Activated CD8-positive, alpha-beta memory T cell treated with anti-CD3 and anti-CD28 coated beads for 1 hour (primary cell): ENCODE data around the gene PARD3.
"Not testable (repeated sequence)": the region's sequence is repeated elsewhere in the genome, so short reads cannot be mapped to it uniquely, and the experiment has no call there.

Experiments
- DNase-seq, 2 donors: peaks; one replicate each; pipeline ENCODE4 v3.0.0-alpha.2; 2020; ENCODE audit warnings: low read depth in 1 of 2; ENCODE audit errors: extremely low read depth in 1 of 2

The PARD3 gene

DNA sequence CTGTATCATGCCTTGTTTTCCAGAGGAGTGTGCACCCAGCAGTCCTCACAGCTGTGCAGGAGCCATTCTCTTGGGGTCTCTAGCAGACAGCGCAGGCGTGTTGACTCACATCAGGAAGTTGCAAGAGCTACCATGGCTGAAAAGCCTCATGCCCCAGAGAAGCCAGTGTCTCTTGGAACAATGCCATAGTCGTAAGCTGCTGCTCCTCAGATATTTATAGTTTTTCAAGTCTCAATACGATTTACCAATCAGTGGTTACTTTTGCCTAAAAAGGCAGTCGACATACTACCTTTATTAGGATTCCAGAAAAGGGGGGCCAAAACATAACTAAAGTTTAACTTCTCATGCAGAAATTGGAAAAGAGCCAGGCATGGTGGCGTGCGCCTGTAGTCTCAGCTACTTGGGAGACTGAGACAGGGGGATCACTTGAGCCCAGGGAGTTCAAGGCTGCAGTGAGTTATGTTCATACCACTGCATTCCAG lies 407.7 kb downstream of the PARD3 start:
- no peak for DNase-seq

DNA sequence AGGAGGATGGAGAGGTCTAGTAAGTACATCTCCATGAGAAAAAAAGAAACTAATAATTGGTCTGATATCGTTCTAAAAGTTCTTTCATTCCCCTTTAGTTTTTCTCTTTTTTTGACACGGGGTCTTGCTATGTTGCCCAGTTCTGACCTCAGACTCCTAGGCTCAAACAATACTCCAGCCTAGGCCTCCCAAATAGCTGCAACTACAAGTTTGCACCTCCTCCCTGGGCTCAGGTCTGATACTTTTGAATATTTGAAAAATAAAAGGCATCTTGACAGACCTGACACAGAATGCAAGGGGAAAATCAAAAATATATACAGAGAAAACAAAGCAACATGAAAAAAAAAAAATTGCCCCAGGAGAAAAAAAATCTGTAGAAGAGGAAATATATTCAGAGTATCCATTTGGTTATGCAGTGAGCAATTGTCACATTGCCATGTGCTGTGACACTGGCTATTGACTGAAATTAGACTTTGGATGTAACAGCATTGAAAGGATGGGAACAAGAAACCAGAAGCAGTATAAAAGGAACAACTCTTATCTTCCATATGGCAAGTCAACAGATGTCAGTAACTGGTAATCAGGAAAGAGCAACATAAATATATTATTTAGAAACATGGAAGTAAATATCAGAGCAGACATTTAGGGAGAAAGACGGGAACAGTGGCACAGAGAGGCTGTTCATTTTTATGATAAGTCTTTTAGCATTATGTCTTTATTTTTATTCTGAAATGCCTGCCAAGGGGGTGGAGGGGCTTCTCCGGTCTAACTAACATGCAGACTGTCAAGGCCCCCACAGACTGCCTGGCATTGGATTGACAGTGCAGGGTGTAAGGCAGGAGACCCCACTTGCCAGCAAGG lies 408.4 kb downstream of the PARD3 start:
- no peak for DNase-seq

- DNase-seq: no peak
Measured at GRCh38 chr10:34405611-34406462, 409.3 kb downstream of the PARD3 start.

DNA sequence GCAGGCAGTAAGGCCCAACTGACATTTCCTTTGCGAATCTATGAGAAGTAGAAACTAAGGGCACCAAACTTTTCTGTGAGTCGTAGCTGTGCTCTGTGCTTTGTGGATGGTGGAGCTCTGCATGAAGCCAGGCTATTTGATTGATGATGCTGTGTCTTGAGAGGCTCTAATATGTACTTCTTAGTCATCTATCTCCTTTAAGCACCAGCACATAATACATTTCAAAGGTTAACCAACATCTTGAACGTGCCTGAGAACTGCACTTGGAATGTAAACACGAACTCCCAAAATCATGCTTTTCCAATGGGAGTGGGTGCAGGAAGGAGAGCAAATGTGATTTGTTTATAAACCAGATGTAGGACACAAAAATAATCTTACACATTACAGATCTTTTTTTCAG lies 411.6 kb downstream of the PARD3 start:
- DNase-seq: no peak

GRCh38 chr10:34400075-34400474 lies 415.0 kb downstream of the PARD3 start:
- no peak for DNase-seq

DNA sequence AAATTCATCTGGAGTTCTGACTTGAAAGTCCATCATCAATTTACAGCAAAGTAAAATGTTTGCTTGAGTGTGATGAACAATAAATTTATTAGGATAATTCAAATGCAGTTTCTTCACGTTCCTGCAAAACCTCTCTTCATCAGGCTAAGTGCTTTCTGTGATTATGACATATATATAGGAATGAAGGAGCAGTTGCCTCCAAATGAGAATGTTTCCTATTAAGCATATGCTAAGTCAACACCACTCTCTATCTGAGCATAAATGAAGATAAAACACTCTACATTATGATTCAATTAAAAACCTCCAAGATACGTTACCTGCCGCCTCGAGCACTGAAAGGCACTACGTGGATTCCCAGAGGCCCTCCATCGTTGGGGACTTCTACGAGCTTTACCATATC lies 416.1 kb downstream of the PARD3 start:
- no peak for DNase-seq

DNA sequence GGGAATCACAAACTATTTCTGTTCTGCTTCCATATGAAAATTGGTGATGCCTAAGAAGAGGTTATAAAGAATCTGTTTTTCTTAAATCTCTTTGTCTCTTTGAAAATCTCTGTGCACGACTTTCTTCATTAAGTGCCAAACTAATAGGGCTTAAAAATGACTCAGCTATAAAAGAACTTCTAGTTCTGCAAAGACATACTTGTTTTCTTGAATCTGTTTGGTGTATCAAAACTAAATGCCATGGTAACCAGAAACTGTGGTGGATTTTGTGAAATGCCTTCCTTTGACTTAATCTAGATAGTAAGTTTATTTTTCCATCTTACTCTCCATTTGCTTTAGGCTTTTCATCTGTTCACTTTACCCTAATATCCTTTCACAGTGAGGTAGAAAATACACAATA lies 417.8 kb downstream of the PARD3 start:
- no peak for DNase-seq

- no peak for DNase-seq
Measured at GRCh38 chr10:34396663-34397062, 418.4 kb downstream of the PARD3 start.

DNA sequence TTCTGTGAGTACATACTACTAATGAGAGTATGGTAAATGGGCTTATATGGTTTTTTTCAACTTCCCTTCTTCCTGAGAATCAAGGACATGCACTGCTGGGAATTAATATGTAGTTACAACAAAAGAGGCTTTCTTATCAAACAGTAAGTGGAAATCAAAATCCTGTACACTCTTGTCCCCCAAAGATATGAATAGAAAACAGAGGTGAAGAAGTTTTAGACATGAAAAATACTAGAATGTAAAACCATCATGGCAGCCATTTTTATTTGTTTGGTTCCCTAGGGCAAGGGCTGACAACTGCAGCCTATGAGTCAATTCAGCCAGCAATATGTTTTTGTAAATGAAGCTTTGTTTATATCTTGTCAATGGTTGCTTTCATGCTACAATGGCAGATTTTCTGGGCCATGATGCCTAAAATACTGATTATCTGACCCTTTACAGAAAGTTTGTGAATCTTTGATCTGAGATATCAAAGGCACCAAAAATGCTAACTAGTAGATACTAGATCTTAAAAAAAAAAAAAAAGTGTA lies 422.4 kb downstream of the PARD3 start:
- no peak for DNase-seq

DNA sequence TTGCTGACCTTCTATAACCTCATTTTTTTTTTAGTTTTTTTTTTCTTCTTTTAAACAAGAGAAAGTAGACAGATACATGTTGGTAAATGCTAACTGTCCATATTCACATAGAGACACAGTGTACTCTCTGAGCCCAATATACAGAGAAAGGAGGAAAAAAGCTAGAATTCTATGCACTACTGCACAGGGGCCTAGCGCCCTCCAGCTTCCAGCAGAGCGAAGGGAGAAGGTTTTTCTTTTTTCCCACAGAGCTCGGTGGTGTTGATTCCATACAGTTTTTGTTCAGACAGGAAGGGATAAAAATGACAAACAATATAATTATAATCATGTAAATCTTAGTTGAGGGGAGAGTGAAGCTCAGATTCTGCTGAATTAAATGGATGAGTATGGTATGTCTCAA lies 423.9 kb downstream of the PARD3 start:
- DNase-seq: not testable (repeated sequence)

DNA sequence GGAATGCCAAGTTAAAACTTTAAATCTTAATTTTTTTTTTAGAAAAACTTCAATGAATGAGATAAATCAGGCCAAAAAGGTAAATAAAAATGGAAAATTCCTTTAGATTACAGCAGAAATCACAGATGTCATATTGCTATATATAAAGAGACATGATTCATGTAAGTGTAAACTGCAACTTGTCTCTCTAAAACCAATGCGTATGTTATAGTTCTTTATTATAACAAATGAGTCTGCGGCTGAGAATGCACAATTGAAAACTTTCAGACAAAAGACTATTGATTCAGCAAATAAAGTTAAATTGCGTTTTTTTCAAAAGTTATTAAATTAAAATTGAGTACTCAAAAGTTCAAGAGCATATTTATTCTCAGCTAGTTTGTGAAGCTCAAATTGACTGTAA lies 425.3 kb downstream of the PARD3 start:
- no peak for DNase-seq

DNA sequence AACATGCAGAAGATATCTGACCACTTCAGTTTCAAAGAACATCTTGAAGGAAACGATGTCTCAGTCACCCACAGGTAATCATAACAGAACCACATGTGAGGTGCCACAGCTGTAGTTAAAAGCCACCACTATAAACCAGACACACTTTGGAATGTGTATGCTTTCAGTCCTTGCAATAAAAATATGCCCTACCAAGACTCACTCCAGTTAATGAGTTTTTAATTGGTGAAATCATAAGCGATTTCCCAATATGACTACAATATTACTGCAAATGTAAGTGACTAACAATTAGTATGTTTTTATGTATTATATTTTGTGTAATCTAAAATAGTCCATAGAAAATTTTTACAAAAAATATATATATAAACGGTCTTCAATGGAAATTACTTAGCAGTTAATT lies 428.2 kb downstream of the PARD3 start:
- no peak for DNase-seq

- no peak for DNase-seq
Measured at GRCh38 chr10:34384372-34384771, 430.7 kb downstream of the PARD3 start.

GRCh38 chr10:34382626-34383025 lies 432.5 kb downstream of the PARD3 start:
- DNase-seq: no peak

DNA sequence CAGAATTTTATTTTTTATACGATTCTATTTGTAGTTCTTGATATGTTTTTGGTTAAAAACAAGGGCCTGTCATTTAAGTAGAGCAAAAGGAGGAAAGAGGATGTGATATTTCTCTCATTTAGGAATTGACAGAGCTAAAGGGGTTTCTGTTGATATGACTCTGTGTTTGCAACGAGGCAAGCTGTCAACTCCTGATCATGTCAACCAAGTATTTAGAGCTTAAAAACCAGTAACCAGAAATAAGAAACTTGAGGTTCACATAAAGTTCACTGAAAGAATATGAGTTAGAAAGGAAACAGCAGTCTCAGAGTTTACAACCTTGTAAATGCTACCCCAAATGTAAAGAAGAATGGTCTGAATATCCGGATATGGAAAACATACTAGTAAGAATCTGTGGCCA lies 434.2 kb downstream of the PARD3 start:
- no peak for DNase-seq

- no peak for DNase-seq
Measured at GRCh38 chr10:34378297-34378696, 436.8 kb downstream of the PARD3 start.

DNA sequence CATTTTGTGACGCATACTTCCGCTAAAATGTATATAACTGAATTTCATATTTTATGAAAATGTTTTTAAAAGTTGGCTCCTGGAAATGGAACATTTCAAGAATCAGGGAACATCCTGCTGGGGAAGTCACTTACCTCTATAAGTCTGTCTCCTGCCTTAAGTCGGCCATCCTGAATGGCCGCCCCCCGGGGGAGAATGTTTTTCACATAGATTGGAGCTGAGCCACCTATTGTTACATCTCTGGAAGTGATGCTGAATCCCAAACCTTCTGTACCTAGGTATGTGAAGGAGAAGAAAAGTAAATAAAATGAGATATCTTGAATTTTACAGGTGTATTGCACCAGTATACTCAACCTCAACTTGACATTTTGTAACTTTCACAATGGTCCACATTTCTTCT lies 437.3 kb downstream of the PARD3 start:
- no peak for DNase-seq

DNA sequence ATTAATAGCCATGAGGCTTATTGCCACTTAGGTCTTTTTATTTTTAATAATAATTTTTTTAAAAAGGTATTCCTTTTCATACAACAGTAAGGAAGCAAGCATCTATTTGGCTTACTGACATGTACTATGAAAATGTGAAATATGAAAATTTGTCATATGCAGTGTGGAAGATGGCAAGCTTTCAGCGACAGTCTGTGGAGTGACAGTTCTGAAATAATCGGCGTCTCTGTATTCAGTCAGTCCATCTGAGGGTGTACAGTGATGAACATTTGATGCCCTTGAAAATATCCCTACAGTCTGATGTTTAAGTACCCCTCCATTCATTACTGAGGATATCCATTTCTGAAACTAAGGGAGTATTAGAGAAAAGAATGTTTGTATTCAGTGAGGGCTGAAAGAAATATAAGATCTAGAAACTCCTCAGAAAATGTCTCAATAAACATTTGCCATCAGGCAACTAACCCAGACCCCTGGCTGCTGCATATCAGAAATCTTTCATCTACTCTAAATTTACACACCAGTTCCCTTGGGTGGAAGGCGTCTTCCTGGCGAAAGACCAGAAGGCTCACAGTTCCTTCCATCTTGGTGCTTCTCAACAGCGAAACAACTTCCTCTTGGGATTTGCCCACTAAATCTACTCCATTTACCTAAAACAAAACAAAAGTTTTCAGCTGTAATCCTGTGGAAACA lies 440.6 kb downstream of the PARD3 start:
- no peak for DNase-seq

- DNase-seq: no peak
Measured at GRCh38 chr10:34373211-34373610, 441.9 kb downstream of the PARD3 start.

- DNase-seq: no peak
Measured at GRCh38 chr10:34372509-34372908, 442.6 kb downstream of the PARD3 start.

- DNase-seq: no peak
Measured at GRCh38 chr10:34370126-34370525, 445.0 kb downstream of the PARD3 start.
